ENCODE results near the gene GTSF1L.

Gene GTSF1L

GRCh38 chr20:43716757-43717615 is 9.8 kb downstream of the GTSF1L start:
- no peak for DNase-seq (ENCODE audit: low spot score)

GRCh38 chr20:43716123-43716522 is 10.7 kb downstream of the GTSF1L start:
- no peak for DNase-seq (ENCODE audit: low spot score)

DNA sequence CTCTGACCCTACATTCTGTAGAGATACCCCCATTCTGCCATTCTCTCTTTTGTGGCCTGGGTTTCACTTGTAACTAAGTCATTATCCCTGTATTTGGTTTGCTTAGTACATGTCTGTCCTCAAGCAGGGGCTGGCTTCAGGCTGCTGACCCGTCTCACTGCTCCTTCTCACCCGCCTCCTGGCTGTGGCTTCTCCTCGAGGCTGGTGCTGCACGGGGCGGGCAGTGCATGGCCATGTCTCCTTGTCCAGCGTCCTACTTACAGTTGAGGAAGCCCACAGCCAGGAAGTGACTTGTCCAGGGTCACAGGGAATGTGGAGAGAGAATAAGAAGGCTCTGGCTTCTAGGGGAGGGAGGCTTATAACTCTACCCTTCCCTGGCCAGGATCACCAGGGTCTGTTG is 11.3 kb downstream of the GTSF1L start:
- DNase-seq (ENCODE audit: low spot score): no peak

DNA sequence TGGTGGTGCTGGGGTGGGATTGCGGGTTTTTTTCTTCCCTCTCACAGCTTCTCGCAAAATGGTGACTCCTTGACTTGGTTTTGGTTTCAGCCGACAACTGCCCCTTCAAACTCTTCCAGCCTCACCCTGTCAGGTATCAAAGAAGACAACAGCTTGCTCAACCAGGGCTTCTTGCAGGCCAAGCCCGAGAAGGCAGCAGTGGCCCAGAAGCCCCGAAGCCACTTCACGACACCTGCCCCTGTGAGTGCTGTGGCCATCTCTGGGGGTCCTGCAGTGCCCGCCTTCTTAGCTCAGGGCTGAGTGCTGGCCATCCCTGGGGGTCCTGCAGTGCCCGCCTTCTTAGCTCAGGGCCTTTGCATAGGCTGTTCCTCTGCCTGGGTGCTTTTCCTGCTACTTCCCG is 11.8 kb downstream of the GTSF1L start:
- DNase-seq (ENCODE audit: low spot score): no peak

DNA sequence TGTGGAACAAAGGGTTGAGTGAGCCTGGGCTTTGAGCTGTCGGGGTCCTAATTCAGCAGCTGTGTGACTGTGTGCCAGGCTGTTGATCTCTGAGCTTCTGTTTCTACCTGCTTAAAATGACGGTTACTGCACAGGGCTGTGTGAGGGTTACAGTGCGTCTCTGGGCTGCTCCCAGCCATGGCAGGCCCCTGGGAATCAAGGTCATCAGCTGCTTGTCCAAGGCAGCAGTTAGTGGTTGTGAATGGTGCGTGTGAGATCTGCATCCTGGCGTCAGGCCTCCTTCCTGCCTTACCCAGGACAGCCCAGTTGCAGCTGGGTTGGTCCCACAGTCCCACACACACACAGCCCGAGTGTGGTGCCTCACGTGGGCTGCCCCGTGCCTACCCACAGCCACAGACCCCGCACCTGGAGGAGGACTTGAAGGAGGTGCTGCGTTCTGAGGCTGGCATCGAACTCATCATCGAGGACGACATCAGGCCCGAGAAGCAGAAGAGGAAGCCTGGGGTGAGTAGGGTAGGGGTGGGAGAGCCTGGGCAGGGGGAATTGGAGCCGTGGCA is 15.6 kb downstream of the GTSF1L start:
- DNase-seq (ENCODE audit: low spot score): no peak

GRCh38 chr20:43710370-43711044 is 16.3 kb downstream of the GTSF1L start:
- DNase-seq (ENCODE audit: low spot score): no peak

GRCh38 chr20:43702502-43702901 is 24.3 kb downstream of the GTSF1L start:
- no peak for DNase-seq (ENCODE audit: low spot score)

DNA sequence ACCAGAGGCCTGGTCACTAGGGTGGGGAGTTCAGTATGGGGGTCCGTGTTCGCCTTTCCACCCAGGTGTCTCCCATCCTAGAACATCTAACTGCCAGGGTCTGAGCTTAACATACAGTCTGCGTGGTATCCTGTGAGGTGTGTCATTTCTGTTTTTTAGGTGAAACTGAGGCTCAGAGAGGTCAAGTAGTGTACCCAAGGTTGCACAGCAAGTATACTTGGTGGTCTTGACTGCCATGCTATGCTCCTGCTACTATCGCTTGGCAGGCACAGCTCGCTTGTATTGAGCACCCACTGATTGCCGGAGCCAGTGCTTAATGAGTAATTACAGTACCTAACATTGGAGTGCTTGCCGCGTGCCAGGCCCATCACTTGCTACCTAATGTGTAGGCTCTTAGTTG is 26.2 kb downstream of the GTSF1L start:
- DNase-seq (ENCODE audit: low spot score): no peak

GRCh38 chr20:43699941-43700565 is 26.7 kb downstream of the GTSF1L start:
- no peak for DNase-seq (ENCODE audit: low spot score)

GRCh38 chr20:43695571-43695970 is 31.2 kb downstream of the GTSF1L start:
- DNase-seq (ENCODE audit: low spot score): no peak

DNA sequence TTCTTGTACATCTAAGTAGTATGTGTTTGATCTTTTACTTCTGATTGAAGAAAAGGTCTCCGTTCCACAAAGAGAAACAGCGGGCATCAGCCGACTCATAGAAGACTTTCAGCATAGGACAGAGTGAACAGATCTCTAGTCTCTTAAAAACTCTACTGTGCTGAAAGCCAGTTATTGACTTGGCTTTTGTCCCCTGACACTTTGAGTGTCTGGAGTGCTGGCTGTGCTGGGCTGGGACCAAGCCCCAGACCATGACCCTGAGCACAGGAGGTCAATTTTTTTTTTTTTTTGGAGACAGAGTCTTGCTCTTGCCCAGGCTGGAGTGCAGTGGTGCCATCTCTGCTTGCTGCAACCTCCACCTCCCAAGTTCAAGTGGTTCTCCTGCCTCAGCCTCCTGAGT is 32.0 kb downstream of the GTSF1L start:
- no peak for DNase-seq (ENCODE audit: low spot score)

GRCh38 chr20:43691928-43692524 is 34.8 kb downstream of the GTSF1L start:
- peak; percentile 52 for DNase-seq (ENCODE audit: low spot score)

DNA sequence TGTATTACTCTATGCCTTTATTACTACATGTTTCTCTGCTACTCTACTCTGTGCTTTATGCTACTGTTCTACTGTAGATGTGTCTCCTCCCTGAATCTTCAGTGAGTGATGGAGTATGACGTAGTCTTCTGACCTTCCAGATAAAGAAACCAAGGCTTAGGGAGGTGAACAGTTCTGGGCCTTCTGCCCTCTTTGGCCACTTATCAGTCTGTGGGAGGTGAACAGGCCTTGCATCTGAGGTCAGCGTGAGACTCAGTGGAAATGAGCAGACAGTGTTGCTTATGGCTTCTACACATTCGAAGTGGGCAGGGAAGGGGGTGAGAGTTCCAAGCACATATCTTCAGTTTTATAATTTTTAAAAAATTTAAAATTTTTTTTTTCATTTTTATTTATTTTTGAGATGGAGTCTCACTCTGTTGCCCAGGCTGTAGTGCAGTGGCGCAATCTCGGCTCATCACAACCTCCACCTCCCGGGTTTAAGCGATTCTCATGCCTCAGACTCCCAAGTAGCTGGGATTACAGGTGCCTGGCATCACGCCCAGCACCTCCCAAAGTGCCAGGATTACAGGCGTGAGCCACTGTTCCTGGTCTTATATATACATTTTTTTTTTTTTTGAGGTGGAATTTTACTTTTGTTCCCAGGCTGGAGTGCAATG is 35.7 kb downstream of the GTSF1L start:
- DNase-seq (ENCODE audit: low spot score): no peak

DNA sequence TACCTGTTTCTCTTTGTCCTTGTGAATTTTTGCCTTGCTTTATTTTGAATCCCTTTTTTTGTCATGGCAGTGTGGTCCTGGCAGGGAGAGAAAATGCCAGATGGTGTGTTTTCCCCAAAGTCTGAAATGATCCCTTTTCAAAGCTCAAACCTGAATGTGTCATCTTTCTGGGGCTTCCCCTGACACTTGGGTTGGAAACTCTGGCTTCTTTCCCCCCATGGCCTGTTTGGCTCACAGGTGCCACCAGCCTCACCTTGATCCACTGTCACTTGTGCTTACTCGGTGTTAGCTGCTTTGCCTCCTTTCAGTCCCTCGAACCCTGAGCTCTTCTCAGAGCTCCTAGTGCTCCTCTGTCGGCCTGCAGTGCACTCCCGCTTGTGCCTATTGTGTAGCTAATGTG is 37.6 kb downstream of the GTSF1L start:
- DNase-seq (ENCODE audit: low spot score): no peak

GRCh38 chr20:43686820-43687219 is 40.0 kb downstream of the GTSF1L start:
- no peak for DNase-seq (ENCODE audit: low spot score)

DNA sequence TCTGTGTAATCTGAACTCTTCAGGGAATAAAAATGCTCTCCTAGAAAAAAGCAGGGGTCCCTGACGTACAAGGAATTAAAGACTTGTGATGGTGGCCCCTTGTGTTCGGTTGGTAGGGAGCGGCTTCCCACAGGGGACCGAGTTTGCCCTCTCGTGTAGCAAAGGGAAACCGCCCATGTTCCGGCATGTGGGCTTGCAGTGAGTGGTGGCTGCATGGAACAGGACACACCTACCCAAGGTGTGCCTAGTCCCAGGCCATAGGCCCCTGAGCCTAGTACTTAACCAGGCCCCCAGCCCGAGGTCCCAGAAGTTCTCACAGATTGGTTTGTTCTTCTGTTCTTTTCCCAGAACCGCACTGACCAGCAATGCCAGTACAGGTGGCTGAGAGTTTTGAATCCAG is 44.4 kb downstream of the GTSF1L start:
- no peak for DNase-seq (ENCODE audit: low spot score)

DNA sequence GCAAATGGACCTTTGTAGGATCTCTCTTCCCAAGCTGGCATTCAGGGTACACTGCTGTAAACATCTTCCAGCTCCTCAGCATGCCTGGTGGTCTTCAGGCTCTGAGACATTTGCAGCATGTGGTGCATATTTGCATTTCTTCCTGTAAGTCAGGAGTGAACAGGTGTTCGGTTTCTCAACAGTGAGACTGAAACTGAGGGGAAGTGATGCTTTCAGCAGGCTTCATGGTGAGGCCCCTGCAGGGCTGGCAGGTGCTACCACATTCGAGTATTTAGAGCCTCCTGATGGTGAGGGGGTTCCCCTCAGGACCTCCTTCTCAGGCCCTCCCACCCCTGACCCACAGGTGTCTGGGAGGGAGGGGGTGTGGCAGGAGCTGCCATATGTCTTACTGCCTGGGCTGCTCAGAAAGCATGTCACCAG is 44.8 kb downstream of the GTSF1L start:
- no peak for DNase-seq (ENCODE audit: low spot score)

DNA sequence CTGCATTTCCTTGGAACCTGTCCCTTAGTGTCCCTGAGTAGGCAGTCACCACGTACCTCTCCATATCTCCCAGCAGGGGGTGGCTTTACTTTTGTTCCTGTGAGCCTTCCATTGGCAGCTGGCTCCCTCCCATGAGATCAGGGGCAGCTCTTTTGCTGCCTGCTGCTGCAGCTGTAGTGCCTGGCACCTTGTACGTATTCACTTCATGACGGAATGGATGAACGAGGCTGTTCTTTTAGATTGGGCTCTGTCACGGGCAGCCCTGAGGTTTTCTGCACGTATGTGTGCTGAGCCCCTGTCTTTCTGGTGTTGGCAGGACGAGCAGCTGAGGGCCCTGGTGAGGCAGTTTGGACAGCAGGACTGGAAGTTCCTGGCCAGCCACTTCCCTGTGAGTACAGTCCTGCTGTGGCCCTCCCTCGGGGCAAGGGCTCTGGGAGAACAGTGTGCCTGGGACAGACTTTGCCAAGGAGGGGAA is 45.3 kb downstream of the GTSF1L start:
- DNase-seq (ENCODE audit: low spot score): peak; percentile 21

DNA sequence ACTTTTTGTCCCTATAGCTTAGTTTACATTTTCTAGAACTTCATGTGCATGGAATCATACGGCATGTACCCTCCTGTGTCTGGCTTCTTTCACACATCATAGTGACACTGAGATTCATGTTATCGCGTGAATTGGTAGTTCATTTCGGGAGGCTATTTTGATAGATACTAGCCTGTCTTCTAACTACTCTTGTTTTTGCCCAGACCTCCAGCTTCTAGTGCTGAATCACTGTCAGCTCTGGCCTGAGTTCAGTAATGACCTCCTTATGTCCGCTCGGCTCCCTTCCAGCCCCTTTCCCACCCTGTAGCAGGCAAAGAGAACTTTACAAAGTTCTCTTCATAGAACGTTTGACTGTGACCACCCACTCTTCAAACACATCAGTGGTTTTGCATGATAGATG is 45.8 kb downstream of the GTSF1L start:
- DNase-seq (ENCODE audit: low spot score): no peak

- DNase-seq (ENCODE audit: low spot score): no peak
Observed at GRCh38 chr20:43676368-43676767, 50.4 kb downstream of the GTSF1L start.

Data from kidney tubule cell (primary cell).